GM12864 (cell line): Measurements from ENCODE around the gene CPA3.

Experiments
- DNase-seq: peaks from one replicate; pipeline ENCODE4 v3.0.0-alpha.2; 2011; ENCODE audit warnings: low read depth
- H3K4me3 ChIP-seq: 2 replicates; pipeline ENCODE4 v1.5.1; 2011; ENCODE audit warnings: mild to moderate bottlenecking, low read depth, low read length, control low read depth
- CTCF ChIP-seq: IDR thresholded peaks from 2 replicates; pipeline ENCODE4 v1.5.1; 2011; ENCODE audit warnings: low read depth, mild to moderate bottlenecking, moderate library complexity, low read length, control low read depth, inconsistent platforms; ENCODE audit errors: missing control alignments

Gene CPA3

DNA sequence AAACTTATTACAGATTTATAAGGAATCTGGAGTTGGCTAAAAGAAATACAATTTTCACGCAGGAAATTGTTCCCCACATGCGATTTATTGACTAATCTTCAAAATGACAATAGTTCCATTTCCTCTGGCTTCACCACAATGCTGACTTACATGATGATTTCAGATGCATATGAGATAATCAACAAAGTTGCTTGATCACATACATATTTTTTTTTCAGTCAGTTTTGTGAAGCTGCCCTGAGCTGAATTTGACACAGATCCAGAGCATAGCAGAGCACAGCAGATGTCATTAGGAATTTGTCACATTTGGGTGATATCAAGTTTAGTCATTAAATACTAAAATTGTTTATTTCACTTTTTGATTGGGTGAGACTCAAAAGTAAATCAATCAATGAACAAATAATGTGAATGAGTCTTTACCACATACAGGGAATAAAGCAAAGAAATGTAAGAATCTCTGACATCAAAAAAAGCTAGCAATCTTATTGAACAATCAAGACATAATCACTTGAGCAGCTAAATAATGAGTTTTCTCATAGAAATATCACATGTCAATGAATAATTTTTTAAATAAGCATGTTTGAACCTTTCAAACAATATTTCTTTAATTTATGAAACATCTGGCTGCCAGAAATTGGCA, 19.2 kb upstream of the CPA3 start:
- DNase-seq, result no peak

GRCh38 chr3:148847351-148847750, 17.7 kb upstream of the CPA3 start:
- TF ChIP-seq CTCF, result no peak
- H3K4me3 ChIP-seq, result no peak overlapping the region
- no peak for DNase-seq

More for the DNA sequence above, 19.2 kb upstream of the CPA3 start:
- TF ChIP-seq CTCF, result no peak
- no peak overlapping the region for H3K4me3 ChIP-seq

DNA sequence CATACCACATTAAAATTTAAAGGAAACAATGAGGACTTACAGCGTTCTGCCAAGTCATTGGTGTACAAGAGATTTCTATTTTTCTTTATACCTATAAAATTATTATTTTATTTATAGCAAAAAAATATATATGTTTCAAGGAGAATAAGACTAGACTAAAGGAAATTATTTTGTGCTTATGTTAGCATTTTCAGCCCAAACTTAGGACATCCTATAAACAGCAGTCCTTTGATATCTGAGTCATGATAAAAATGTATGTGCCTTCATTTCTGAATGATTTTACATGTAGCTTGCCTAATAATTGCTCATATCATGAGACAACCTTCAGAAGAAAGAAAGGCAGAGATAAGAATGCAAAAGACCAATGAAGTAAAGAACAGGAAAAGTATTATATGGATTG, 16.7 kb upstream of the CPA3 start:
- no peak for DNase-seq
- no peak overlapping the region for H3K4me3 ChIP-seq
- no peak for TF ChIP-seq CTCF

DNA sequence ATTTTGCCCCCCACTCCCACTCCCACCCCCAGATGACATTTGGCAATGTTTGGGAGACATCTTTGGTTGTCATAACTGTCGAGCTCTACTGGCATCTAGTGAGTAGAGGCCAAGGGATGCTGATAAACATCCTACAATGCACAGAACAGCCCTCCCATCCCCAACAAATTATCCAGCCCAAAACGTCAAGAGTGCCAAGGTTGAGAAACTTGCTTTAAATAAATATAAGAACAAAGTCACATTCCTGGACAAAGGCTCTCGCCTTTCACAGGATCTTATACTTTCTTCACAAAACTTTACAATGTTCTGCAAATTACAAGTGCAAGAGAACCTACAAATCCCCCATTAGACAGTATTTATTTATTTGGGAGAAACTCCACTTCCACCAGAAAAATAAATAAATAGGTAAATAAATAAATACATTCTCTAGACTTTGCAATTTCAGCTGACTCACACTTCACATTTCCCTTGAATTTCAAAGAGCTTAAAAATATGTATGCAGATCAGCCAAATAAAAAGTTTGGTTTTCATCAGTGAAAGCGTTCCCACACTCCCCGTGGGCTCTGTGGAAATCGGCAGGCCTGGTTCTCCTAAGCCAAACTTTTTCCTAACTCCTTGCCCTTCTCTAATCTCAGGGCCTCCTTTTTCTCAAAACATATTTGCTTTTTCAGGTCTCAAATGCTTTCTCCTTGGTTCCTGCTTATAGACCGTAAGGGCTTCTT, 12.7 kb upstream of the CPA3 start:
- no peak for TF ChIP-seq CTCF
- H3K4me3 ChIP-seq, result no peak overlapping the region
- DNase-seq, result no peak

GRCh38 chr3:148853076-148853475, 12.0 kb upstream of the CPA3 start:
- H3K4me3 ChIP-seq, result no peak overlapping the region
- DNase-seq, result no peak
- TF ChIP-seq CTCF, result no peak

GRCh38 chr3:148854061-148854460, 11.0 kb upstream of the CPA3 start:
- no peak overlapping the region for H3K4me3 ChIP-seq
- no peak for TF ChIP-seq CTCF
- DNase-seq, result no peak

DNA sequence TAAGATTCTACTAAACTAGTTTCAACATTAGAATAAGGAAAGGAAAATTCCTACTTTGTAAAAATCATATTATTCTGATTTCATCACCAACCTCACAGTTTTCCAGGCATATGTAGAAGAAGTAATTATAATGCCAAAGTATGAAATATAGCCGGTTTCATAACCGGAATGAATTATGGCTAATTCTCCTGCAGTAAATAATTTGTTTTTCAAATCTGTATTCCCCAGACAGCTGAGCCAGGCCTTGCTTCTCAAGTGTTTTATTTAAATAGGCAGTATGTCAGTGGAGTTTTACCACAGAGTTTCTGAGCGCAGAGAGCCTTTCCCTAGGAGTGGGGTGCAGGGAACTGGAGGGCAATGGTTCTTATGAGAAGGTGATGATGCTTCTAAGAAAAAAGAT, 8.7 kb upstream of the CPA3 start:
- no peak for TF ChIP-seq CTCF
- H3K4me3 ChIP-seq, result no peak overlapping the region
- DNase-seq, result no peak
